Motor neuron (in vitro differentiated cells): ENCODE results near the gene ICAM5. TPM values are rescaled to one million over a fixed set of nuclear protein-coding genes. Genes with fewer than 3 reads are reported as not detected.
"Not testable (repeated sequence)": the region's sequence is repeated elsewhere in the genome, so short reads cannot be mapped to it uniquely, and the experiment has no call there.

ENCODE experiments used
- ATAC-seq, 8 experiments: fragments of 200-7000 bp; cut with Tn5 transposase; replicated peaks in 6 of 8; 2 replicates each; pipeline ENCODE4 v1.8.0; 2021; ENCODE audit warnings: mild to moderate bottlenecking in 8 of 8, moderate library complexity in 8 of 8
- H3K27ac ChIP-seq, 2 donors: fragments of 250-450 bp; sonication (Bioruptor Pico); 2 replicates each; pipeline ENCODE4 v1.9.0; 2021; ENCODE audit warnings: antibody characterized with exemption in 2 of 2, mild to moderate bottlenecking in 2 of 2, moderate library complexity in 1 of 2
- H3K4me1 ChIP-seq, 2 donors: fragments of 250-450 bp; sonication (Bioruptor Pico); replicated peaks in 1 of 2; 2 replicates each; pipeline ENCODE4 v1.6.1; 2021; ENCODE audit warnings: antibody characterized with exemption in 2 of 2, mild to moderate bottlenecking in 2 of 2, moderate library complexity in 1 of 2
- H3K4me3 ChIP-seq, 5 donors: fragments of 250-450 bp; sonication (Bioruptor Pico); 2 replicates each; pipeline ENCODE4 v1.9.0; 2021; ENCODE audit warnings: antibody characterized with exemption in 5 of 5, mild to moderate bottlenecking in 5 of 5, moderate library complexity in 4 of 5
- WGBS, 10 experiments: fragments of 450-650 bp; shearing (Covaris generic); methylation state at CpG; one replicate each; pipeline ENCODE4 v1.0.0; 2022; 5-methylcytosine and 5-hydroxymethylcytosine counted together
- in situ Hi-C, 9 experiments: fragments of 400-800 bp; cut with MboI; loops; one replicate each; pipeline ENCODE4 v1.15.0; 2021; ENCODE audit warnings: low sequenced_read_pairs in 9 of 9, low pct_unique_long_range_greater_than_20kb in 2 of 9; ENCODE audit not compliant: unreplicated experiment in 9 of 9
- total RNA-seq, 8 experiments: library from RNA; unstranded; fragments of 300-600 nt; gene quantifications; 2 replicates each; pipeline versions ENCODE4 v1.2.3 to v1.2.4, GENCODE V29; 2022

The ICAM5 gene
- total RNA-seq, 8 experiments from 2014 or later, result 0.71 to 33.1 (median 4.8) TPM

DNA sequence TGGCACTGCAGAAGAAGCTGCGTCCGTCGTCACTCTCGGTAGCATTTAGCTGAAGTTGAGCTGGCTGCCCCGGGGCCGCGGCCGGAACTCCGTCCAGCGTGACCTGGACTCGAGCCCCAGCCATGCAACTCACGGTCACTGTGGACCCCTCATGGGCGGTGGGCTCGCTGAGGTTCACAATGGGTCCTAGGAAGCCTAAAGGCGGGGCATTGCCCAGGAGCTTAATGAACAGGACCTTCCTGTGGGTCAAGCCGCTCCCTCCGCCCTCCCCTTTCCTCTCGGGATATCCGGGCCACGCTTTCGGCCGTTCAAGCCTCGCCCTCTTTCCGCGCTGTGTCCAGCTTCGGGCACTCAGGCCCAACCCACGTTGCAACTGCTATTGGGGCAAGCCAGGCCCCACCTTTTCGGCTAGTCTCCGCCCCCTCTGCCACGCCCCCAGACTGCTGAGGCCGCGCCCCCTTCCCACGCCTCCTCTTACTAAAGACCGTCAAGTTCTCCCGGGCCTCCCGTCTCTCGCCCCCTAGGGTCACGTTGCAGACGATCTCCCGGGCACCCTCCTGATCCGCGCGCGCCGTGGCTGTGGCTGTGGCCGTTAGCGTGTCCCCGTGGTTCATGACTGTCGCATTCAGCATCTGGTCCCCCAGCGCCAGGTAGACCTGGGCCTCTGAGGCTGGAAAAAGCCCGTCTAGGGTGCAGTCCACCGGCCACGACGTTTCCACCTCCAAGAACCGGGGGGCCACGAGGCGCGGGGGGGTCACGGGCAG lies 45.0 kb downstream of the ICAM5 start:
- peaks cover 6 to 16% of the 10 kb centered on the region in 2 donors for H3K4me1 ChIP-seq
- H3K4me3 ChIP-seq, result peak overlapping the region; percentile 65 to 100 (median 96)
- peak; percentile 30 to 68 (median 43) for ATAC-seq
- 0 to 18% (median 10%) methylated on average over 2 to 4 of the region's 59 CpGs; no CpG with 5 or more reads in 7 of the 10 experiments for WGBS, 10 experiments
- in situ Hi-C loops, result no loop called here
- peak overlapping the region in 1 of 2 donors; percentile 6 for H3K27ac ChIP-seq

DNA sequence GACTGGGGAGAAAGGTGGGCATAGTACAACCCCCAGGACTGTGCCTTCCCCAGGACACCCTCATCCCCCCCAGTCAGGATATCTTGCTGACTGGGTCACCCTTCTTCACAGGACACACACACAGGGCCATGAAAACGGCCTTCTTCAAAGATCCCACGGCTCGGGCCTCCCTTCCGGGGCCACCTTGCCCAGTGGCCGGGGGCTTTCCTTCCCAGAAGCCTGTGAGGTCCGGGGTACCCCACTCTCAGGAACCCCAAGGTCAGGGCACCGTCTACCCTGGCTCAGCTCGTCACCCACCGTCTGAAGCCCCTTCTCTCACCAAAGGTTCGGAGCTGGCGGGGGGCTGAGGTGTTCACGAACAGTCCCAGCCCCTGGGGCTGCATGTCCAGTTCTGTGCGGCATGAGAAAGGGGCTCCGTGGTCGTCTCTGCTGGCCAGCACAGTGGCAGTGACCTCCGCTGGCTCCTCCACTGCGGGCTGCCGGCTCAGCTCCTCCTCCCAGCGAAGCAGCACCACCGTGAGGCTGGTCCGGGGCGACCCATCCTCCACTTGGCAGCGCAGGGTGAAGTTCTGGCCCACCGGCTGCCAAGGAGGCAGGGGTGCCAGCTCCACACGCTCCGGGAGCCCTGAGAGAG lies 45.7 kb downstream of the ICAM5 start:
- ATAC-seq, result no peak
- WGBS, 10 experiments, result 20 to 60% (median 53%) methylated on average over 1 to 9 of the region's 26 CpGs; no CpG with 5 or more reads in 7 of the 10 experiments
- in situ Hi-C loops, result no loop called here
- Histone ChIP-seq H3K4me1 (peaks cover 6 to 16% of the 10 kb centered on the region in 2 donors), H3K4me3 (peak overlapping the region in 2 of 5 donors; percentile 96), H3K27ac (no peak overlapping the region)

DNA sequence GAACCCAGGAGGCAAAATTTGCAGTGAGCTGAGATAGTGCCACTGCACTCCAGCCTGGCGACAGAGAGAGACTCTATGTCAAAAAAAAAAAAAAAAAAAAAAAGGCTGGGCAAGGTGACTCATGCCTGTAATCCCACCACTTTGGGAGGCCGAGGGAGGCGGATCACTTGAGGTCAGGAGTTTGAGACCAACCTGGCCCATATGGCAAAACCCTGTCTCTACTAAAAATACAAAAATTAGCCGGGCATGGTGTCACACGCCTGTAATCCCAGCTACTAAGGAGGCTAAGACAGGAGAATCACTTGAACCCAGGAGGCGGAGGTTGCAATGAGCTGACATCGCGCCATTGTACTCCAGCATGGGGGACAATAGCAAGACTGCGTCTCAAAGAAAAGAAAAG lies 47.0 kb downstream of the ICAM5 start:
- WGBS, 10 experiments, result 77 to 100% (median 90%) methylated on average over 1 to 6 of the region's 9 CpGs; no CpG with 5 or more reads in 3 of the 10 experiments

DNA sequence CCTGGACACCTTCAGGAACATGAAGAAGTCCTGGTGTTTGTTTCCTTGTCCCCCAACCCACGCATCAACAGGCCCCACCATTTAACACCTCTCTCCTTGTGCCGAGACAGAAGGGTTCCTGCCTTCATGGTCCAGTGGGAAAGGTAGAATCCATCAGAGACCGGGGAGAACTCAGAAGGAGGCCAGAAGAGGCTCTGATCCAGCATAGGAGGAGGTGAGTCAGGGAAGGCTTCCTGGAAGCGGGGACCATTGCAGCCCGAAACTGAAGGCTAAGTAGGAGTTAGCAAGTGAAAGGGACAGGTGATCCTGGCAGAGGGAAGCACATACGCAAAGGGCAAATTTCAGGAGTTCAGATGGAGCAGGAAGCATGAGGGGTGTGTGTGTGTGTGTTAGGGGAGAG lies 49.2 kb downstream of the ICAM5 start:
- WGBS, 10 experiments, result 60 to 100% (median 92%) methylated on average over 1 to 2 of the region's 6 CpGs; no CpG with 5 or more reads in 2 of the 10 experiments
- in situ Hi-C loops, result no loop called here
- no peak overlapping the region for H3K4me3 ChIP-seq
- H3K27ac ChIP-seq, result no peak overlapping the region
- H3K4me1 ChIP-seq, result peaks cover 0 to 10% of the 10 kb centered on the region in 2 donors
- no peak for ATAC-seq

More for the DNA sequence above, 47.0 kb downstream of the ICAM5 start:
- H3K4me1 ChIP-seq, result peaks cover 6 to 16% of the 10 kb centered on the region in 2 donors
- H3K4me3 ChIP-seq, ATAC-seq, H3K27ac ChIP-seq, in situ Hi-C loops: not testable (repeated sequence)

DNA sequence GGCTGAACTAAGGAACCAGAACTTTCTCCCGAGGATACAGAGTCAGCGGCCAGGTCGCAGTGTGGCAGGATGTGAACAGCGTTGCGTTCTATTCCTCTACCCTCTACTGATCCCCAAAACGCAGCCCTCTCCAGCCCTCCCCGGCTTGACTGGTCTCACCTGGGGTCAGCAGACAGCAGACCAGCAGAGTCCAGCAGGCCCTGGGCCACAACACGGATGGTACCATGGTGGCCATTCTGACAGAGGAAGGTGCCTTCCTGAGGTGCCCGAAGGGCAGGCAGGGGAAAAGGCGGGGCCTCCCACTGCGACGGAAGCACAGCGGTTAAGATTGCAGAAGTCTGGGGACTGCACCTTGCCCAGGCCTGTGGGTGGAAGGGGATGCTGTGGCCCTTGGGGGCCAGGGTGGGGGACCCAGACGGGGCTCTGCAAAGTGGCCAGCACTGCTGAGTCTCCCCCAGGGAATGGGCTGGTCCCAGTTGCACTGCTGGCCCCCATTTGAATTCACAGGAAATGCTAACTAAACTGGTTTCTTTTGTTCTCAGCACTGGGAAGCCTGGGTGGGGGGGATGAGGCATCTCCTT lies 49.7 kb downstream of the ICAM5 start, which contains the start of gene ICAM3:
Gene ICAM3 (minus strand): TSS at position 245 of the 581 bp plus-strand sequence. CDS start 10 bp downstream, at position 235.
- H3K27ac ChIP-seq, result no peak within 1 kb of the TSS
- no peak for ATAC-seq
- H3K4me1 ChIP-seq, result peaks cover 0 to 10% of the 10 kb centered on the region in 2 donors
- 59 to 100% (median 78%) methylated on average over 2 to 9 of the region's 14 CpGs; no CpG with 5 or more reads in 4 of the 10 experiments for WGBS, 10 experiments
- no peak within 1 kb of the TSS for H3K4me3 ChIP-seq
- in situ Hi-C loops, result no loop called here

DNA sequence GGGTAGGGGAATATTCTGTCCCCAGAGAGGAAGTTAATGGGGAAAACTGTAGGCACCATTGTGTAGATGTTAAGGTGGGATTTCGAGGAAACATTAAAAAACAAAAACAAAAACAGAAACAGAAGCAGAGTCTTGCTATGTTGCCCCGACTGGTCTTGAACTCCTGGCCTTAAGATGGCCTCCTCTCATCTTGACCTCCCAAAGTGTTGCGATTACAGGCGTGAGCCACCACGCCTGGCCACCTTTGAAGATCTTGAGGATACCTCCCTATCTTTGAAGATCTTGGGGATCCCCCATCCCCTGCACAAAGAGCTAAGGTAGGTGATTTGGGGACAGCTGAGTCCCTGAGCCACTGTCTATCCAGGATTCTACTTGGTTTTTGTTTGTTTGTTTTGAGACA lies 50.2 kb downstream of the ICAM5 start:
- in situ Hi-C loops, result no loop called here
- H3K4me1 ChIP-seq, result peaks cover 0 to 9% of the 10 kb centered on the region in 2 donors
- H3K27ac ChIP-seq, result no peak overlapping the region
- WGBS, 10 experiments, result 83 to 100% (median 100%) methylated on average over 1 to 4 of the region's 5 CpGs; no CpG with 5 or more reads in 7 of the 10 experiments
- no peak for ATAC-seq
- no peak overlapping the region for H3K4me3 ChIP-seq

DNA sequence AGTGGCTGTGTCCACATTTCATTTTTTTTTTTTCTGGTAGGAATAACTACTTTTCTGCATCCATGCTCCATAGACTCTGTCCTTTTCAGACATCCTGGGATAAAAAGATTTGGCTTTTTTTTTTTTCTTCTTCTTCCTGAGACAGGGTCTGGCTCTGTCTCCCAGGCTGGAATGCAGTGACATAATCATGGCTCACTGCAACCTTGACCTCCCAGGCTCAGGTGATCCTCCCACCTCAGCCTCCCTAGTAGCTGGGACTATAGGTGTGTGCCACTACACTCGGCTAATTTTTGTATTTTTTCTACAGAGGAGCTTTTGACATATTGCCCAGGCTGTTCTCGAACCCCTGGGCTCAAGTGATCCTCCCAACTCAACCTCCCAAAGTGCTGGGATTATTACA lies 53.7 kb downstream of the ICAM5 start:
- no peak overlapping the region for H3K27ac ChIP-seq
- ATAC-seq, result no peak
- 40 to 100% (median 55%) methylated on average over 1 to 2 of the region's 2 CpGs; no CpG with 5 or more reads in 2 of the 10 experiments for WGBS, 10 experiments
- H3K4me3 ChIP-seq, result no peak overlapping the region
- H3K4me1 ChIP-seq, result no peaks in the 10 kb centered on the region
- in situ Hi-C loops, result no loop called here

DNA sequence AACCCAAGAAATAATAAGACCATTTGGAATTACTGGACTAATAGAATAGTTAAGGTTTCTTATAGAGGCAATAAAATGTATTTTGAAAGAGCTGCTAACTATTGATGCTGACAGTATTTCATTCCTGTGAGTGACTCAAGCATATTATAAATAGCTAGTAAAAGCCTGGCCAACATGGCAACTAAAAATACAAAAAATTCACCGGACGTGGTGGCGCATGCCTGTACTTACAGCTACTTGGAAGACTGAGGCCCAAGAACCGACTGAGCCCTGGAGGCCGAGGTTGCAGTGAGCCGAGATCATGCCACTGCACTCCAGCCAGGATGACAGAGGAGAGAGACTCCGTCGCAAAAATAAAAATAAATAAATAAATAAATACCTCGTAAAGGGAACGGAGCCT lies 55.0 kb downstream of the ICAM5 start:
- Histone ChIP-seq H3K27ac (no peak overlapping the region), H3K4me1 (no peaks in the 10 kb centered on the region), H3K4me3 (no peak overlapping the region)
- in situ Hi-C loops, result no loop called here
- no peak for ATAC-seq
- WGBS, 10 experiments, result 68 to 100% (median 81%) methylated on average over 1 to 10 of the region's 10 CpGs; no CpG with 5 or more reads in 1 of the 10 experiments

Other genes starting within 250 kb of the ICAM5 start
- gene SHFL, start 203.6 kb upstream of the ICAM5 start, total RNA-seq, result 10 to 100 TPM in 4 of 8 experiments, 1 to 10 TPM in 4; 2.2 to 29.4 (median 12.0) TPM
- 1 to 10 TPM in 2 of 8 experiments, under 1 TPM in 6; 0.11 to 1.2 (median 0.35) TPM for gene ANGPTL6, start 187.3 kb upstream of the ICAM5 start, total RNA-seq
- 10 to 100 TPM; 27.2 to 92.1 (median 47.3) TPM for gene PPAN, start 183.6 kb upstream of the ICAM5 start, total RNA-seq
- 10 to 100 TPM in 3 of 8 experiments, 1 to 10 TPM in 5; 2.1 to 12.2 (median 4.9) TPM for gene P2RY11, start 178.3 kb upstream of the ICAM5 start, total RNA-seq
- 100 to 1,000 TPM; 180 to 352 (median 242) TPM for gene EIF3G, start 170.1 kb upstream of the ICAM5 start, total RNA-seq
- gene DNMT1, start 95.0 kb upstream of the ICAM5 start, total RNA-seq, result 10 to 100 TPM; 16.9 to 92.4 (median 37.4) TPM
- gene S1PR2, start 58.6 kb upstream of the ICAM5 start, total RNA-seq, result 10 to 100 TPM in 4 of 8 experiments, 1 to 10 TPM in 4; 1.5 to 14.8 (median 10.1) TPM
- 10 to 100 TPM; 17.9 to 80.5 (median 34.4) TPM for gene MRPL4, start 37.7 kb upstream of the ICAM5 start, total RNA-seq
- 10 to 100 TPM in 4 of 8 experiments, 1 to 10 TPM in 2, under 1 TPM in 2; 0.22 to 72.6 (median 9.7) TPM for gene ICAM1, start 18.8 kb upstream of the ICAM5 start, total RNA-seq
- gene ICAM4, start 3.0 kb upstream of the ICAM5 start, total RNA-seq, result under 1 TPM in 1 of 8 experiments, not detected in 7; 0.14 TPM
- 1 to 10 TPM; 3.4 to 7.2 (median 4.4) TPM for gene ZGLP1, start 19.9 kb downstream of the ICAM5 start, total RNA-seq
- gene FDX2, start 26.1 kb downstream of the ICAM5 start, total RNA-seq, result 10 to 100 TPM; 12.7 to 37.8 (median 18.8) TPM
- 10 to 100 TPM in 3 of 8 experiments, 1 to 10 TPM in 5; 4.3 to 31.8 (median 8.1) TPM for gene RAVER1, start 43.6 kb downstream of the ICAM5 start, total RNA-seq
- gene ICAM3, start 49.7 kb downstream of the ICAM5 start, total RNA-seq, result 1 to 10 TPM in 7 of 8 experiments, under 1 TPM in 1; 0.73 to 3.5 (median 2.2) TPM
- gene TYK2, start 90.6 kb downstream of the ICAM5 start, total RNA-seq, result 100 to 1,000 TPM in 1 of 8 experiments, 10 to 100 TPM in 7; 29.4 to 110 (median 62.1) TPM
- 100 to 1,000 TPM; 106 to 304 (median 175) TPM for gene CDC37, start 113.6 kb downstream of the ICAM5 start, total RNA-seq
- gene PDE4A, start 130.6 kb downstream of the ICAM5 start, total RNA-seq, result 1 to 10 TPM in 7 of 8 experiments, under 1 TPM in 1; 0.88 to 7.8 (median 2.8) TPM
- gene KEAP1, start 213.4 kb downstream of the ICAM5 start, total RNA-seq, result 10 to 100 TPM; 27.1 to 84.0 (median 49.6) TPM
- under 1 TPM in 4 of 8 experiments, not detected in 4; 0.08 to 0.81 (median 0.16) TPM for gene S1PR5, start 227.5 kb downstream of the ICAM5 start, total RNA-seq